Glomerular visceral epithelial cell (primary cell): ENCODE results near the gene PRR20B.
"Not testable (repeated sequence)": the region's sequence is repeated elsewhere in the genome, so short reads cannot be mapped to it uniquely, and the experiment has no call there.

Experiments used
- DNase-seq: peaks from one replicate; pipeline ENCODE4 v3.0.0-alpha.2; 2016; ENCODE audit errors: extremely low spot score

PRR20B gene

GRCh38 chr13:57147188-57147587 is at the start of gene PRR20B:
Gene PRR20B (plus strand): TSS chr13:57147488. CDS start chr13:57147875, 387 bp downstream.
- not testable (repeated sequence) for DNase-seq

GRCh38 chr13:57114945-57115344 is 32.3 kb upstream of the PRR20B start:
- no peak for DNase-seq

- DNase-seq = peak; percentile 12
These were observed 23.6 kb upstream of the PRR20B start for GRCh38 chr13:57123681-57124080.

- DNase-seq = no peak
These were observed 18.4 kb upstream of the PRR20B start for GRCh38 chr13:57128909-57129308.

GRCh38 chr13:57136093-57136492 is 11.2 kb upstream of the PRR20B start:
- no peak for DNase-seq

- no peak for DNase-seq
These were observed 9.7 kb upstream of the PRR20B start for GRCh38 chr13:57137585-57137984.

GRCh38 chr13:57138988-57139387 is 8.3 kb upstream of the PRR20B start:
- no peak for DNase-seq

- not testable (repeated sequence) for DNase-seq
These were observed 7.5 kb upstream of the PRR20B start for GRCh38 chr13:57139781-57140180.

GRCh38 chr13:57140235-57140968 is 6.9 kb upstream of the PRR20B start, which contains the start of gene PRR20A:
Gene PRR20A (plus strand): TSS chr13:57140918. CDS start chr13:57141305, 387 bp downstream.
- not testable (repeated sequence) for DNase-seq

- DNase-seq = not testable (repeated sequence)
These were observed 818 bp downstream of the PRR20B start for GRCh38 chr13:57148106-57148505.

GRCh38 chr13:57153761-57154160 is 6.5 kb downstream of the PRR20B start, which contains the start of gene PRR20C:
Gene PRR20C (plus strand): TSS chr13:57154061. CDS start chr13:57154448, 387 bp downstream.
- not testable (repeated sequence) for DNase-seq

GRCh38 chr13:57160332-57160731 is 13.0 kb downstream of the PRR20B start, which contains the start of gene PRR20D:
Gene PRR20D (plus strand): TSS chr13:57160632. CDS start chr13:57161019, 387 bp downstream.
- DNase-seq = not testable (repeated sequence)

GRCh38 chr13:57166897-57167296 is 19.6 kb downstream of the PRR20B start, which contains the start of gene PRR20E:
Gene PRR20E (plus strand): TSS chr13:57167197. CDS start chr13:57167584, 387 bp downstream.
- DNase-seq = not testable (repeated sequence)

- DNase-seq = no peak
These were observed 44.4 kb downstream of the PRR20B start for GRCh38 chr13:57191667-57192066.
